T follicular helper cell (primary cell): ENCODE measurements around the gene MED22.
"Not testable (repeated sequence)": the region's sequence is repeated elsewhere in the genome, so short reads cannot be mapped to it uniquely, and the experiment has no call there.

Experiments
- DNase-seq: peaks from one replicate; pipeline ENCODE4 v3.0.0-alpha.2; 2020; ENCODE audit warnings: low read depth

Gene MED22

GRCh38 chr9:133334888-133335287 is 13.0 kb downstream of the MED22 start:
- DNase-seq, result not testable (repeated sequence)

DNA sequence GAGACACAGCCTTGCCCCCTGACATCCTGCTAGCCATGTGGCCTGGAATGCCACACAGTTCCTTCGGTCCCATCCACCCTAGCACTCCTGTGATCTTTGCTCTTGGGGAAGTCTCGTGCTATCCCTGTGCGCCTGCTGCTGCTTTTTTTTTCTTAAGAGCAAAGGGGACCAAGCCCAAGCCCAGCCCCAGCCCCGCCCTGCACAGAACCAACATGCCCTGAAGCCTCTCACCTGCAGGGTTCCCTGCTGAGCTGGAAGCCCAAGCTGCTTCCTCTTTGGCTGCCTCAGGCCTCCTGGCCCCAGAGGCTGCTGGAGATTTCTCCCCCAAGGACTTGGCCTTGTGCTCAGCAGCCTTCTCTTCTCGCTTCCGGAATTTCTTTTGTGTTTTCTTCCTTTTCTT is 13.8 kb downstream of the MED22 start:
- DNase-seq, result no peak

- DNase-seq, result no peak
These were observed 14.4 kb downstream of the MED22 start for GRCh38 chr9:133333566-133333965.

DNA sequence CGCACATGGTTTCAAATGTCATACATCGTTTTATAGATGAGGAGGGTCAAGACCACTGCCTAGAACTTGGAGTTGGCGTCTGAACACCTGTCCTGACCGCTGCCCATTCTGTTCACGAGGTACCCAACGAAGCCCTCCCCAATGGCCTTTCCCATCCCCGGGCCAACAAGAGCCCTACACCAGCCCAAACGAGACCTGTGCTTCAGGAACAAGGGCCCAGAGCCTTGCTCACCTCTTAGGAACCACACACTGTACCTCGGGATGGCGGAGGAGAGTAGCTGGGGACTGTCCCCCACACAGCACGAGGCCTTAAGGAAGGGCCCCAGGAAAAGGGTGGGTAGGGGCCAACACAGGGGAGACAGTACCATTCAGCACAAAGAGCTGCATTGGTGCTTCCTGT is 14.9 kb downstream of the MED22 start:
- no peak for DNase-seq

GRCh38 chr9:133332381-133332730 is 15.6 kb downstream of the MED22 start:
- DNase-seq, result no peak

DNA sequence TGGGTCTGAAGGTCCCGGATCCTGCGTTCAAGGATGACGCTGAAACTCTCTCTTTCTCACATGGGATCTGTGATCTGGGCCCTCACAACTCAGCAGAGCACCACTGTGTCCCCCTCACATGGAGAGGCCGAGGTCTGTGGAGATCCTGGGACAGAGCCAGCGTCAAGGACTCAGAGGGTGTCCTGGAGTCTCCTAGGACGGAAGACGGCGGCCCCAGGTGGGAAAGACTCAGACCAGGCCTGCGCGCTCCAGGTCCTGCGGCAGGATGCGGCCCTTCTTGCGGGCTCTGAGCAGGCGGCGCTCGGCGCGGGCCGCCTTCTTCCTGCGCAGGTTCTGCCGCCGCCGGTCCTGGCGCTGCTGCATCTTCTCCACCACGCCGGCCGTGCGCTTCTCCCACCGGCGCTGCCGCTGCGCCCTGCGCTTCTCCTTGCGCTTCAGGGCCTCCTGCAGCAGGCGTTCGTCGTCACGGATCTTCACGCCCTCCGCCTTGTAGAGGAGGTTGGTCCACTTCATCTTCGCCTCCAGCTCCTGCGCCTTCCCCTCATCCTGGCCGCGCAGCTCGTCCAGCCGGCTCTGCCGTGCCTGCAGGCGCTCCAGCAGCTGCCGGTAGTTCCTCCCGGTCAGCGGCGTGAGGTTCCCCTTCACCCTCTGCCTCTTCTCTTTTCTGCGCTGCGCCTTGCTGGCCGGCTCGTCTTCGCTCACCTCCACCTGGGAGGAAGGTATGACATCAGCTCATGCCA is 16.1 kb downstream of the MED22 start:
- DNase-seq, result no peak

DNA sequence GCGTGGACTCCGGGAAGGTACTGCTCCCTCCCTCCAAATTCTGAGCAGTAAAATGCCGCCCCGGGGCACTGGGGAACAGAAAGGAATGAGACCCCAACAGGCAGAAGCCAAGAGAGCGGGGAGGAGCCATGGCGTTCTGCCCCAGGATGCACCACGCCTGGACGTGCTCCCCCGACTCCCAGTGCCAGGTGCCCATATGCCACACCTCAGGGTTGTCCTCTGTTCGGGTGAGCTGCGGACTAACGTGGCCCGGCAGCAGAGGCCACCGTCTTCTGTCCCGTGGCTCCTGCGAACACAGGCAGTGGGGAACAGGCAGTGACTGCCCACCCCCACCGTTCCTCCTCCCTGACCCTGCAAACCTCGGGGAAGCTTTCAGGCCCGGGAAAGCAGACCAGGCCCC is 16.7 kb downstream of the MED22 start:
- no peak for DNase-seq

- DNase-seq, result not testable (repeated sequence)
These were observed 18.4 kb downstream of the MED22 start for GRCh38 chr9:133329306-133330156.

GRCh38 chr9:133327834-133328484 is 20.0 kb downstream of the MED22 start:
- no peak for DNase-seq

DNA sequence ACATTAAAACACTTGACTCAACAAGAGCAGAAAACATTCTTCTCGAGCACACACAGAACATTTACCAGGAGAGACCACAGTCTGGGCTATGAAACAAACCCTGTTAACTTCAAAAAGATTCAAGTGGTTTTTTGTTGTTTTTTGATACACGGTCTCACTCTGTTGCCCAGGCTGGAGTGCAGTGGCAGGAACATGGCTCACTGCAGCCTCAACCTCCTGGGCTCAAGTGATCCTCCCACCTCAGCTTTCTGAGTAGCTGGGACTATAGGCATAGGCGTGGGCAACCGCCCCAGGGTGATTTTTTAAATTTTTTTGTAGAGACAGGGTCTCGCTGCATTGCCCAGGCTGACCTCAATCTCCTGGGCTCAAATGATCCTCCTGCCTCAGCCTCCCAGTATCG is 20.9 kb downstream of the MED22 start:
- DNase-seq, result not testable (repeated sequence)

DNA sequence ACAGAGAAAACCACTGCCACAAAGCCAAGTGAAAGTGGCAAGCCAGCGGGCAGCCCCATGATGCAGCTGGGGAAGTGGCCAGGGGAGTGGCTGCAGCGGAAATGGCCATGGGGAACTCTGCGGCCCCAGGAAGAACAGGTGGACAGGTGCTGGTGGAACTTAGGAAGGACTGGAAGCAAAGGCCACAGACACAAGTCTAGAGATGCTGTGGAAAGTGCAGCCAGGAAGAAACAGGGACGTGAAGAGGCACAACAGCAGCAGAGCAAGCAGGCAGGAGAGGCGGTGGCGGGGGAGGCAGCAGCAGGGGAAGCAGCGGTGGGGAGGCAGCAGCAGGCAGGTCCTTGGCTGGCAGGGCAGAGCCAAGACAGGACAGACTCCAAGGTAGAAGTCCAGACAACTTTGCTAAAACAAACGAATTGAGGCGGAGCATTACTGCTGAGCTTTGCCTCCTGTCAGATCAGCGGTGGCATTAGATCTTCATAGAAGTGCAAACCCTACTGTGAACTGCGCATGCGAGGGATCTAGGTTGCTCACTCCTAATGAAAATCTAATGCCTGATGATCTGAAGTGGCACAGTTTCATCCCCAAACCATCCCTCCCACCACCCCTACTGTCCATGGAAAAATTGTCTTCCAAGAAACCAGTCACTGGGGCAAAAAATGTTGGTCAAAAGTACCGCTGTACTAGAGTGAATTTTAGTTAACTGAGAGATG is 23.8 kb downstream of the MED22 start:
- DNase-seq, result no peak

DNA sequence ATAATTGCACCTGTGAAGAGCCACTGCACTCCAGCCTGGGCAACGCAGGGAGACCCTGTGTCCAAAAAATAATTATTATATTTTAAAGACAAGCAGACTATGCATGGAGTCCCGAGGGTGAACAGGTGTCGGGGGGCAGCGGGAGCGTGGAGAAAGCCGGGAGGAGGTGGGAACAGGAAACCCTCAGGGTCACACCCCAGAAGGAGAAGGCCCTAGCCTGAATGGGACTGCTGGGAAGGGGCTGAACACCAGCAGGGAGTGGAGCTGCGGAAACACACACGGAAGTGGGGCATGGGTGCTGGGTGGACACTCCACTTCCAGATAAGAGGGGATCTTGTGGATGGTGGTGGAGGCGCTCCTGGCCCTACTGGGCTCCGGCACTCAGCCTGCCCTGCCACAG is 24.7 kb downstream of the MED22 start:
- no peak for DNase-seq

- no peak for DNase-seq
These were observed 25.2 kb downstream of the MED22 start for GRCh38 chr9:133322701-133323100.

DNA sequence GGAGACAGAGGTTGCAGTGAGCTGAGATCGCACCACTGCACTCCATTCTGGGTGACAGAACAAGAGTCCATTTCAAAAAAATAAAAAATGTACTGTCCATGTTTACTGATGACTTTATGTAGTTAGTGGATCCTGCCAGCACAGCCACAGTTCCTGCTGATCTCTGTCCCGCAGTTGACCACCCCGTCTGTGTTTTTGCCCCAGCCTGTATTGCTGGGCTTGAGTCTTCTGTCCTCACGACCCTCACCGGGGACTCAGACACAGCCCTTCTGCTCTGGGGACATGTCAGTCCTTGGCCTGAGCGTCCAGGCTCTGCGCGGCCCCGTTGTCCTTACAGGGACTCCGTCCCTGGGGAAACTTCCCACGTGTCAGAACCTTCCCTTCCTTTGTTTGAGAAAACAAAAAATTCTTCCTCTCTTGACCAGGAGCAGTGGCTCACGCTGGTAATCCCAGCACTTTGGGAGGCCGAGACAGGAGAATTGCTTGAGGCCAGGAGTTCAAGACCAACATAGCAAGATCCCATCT is 26.5 kb downstream of the MED22 start:
- DNase-seq, result no peak

DNA sequence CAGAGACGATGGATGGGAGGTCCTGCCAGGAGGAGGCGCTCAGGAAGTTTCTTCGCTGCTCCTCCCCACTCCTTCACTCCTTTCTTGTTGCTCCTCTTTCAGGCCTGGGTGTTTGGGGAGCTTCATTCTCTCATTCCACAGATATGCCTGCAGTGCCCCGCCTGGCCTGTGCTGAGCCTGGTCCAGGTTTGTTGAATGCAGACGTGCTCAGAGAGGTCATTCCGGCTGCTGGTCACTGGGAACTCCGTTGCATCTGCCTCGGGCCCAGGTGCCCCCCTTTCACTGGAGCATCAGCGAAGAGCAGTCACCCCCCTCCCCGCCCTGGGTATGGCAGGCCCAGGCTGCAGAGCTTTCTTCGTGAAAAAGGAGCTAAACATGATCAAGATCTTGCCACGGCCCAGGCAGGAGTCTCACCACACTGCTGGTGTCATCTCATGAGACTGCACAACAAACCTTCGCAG is 27.5 kb downstream of the MED22 start:
- no peak for DNase-seq

DNA sequence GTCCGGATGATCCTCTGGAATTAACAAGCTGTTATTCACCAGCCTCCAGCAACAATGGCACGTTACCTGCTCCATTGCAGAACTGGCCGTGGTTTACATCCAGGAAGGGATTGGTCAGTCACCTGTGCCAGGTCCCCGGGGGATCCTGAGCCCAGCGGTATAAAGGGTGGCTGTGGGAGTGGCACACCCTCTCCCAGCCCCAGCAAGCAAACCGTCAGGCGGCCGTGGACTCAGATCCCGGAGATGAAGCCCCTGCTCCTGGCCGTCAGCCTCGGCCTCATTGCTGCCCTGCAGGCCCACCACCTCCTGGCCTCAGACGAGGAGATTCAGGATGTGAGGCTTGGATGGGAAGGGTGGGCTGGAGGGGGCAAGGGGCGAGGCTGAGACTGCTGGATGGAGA is 30.4 kb downstream of the MED22 start:
- DNase-seq, result not testable (repeated sequence)

- DNase-seq, result no peak
These were observed 31.9 kb downstream of the MED22 start for GRCh38 chr9:133315997-133316396.

DNA sequence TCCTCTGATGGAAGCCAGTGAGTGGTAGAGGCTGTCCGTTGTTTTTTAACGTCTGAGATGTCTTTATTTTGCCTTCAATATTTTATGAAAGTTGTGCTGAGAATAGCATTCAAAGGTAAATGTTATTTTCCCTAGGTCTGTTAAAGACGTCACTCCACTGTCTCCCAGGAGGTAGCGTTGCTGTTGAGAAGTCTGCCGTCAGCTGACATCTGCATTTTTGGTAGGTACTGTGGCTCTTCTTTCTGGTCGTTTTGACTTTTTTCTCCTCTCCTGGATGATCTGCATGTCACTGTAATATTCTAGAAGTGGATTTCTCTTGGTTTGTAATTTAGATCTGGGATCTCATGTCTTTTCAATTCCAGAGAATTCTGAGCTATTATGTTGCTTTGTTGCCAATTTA is 38.3 kb downstream of the MED22 start:
- no peak for DNase-seq

DNA sequence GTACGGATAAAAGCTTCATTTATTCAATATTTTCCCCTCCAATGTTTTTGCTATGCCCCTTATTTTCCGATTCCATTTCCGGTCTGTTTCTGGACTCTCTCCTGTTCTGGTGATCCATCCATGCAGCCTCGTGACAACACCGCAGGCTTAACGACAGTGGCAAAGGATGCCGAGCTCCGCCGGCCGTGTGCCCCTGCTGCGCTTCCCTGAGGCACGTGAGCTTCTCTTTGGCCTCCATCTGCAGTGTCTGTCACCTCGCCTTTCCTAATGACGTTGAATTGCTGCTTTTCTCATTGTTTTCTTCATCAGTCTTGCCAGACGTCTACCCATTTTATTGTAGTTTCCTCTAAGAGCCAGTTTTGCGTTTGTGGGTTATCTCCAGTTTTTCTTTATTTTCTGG is 40.6 kb downstream of the MED22 start:
- DNase-seq, result no peak

DNA sequence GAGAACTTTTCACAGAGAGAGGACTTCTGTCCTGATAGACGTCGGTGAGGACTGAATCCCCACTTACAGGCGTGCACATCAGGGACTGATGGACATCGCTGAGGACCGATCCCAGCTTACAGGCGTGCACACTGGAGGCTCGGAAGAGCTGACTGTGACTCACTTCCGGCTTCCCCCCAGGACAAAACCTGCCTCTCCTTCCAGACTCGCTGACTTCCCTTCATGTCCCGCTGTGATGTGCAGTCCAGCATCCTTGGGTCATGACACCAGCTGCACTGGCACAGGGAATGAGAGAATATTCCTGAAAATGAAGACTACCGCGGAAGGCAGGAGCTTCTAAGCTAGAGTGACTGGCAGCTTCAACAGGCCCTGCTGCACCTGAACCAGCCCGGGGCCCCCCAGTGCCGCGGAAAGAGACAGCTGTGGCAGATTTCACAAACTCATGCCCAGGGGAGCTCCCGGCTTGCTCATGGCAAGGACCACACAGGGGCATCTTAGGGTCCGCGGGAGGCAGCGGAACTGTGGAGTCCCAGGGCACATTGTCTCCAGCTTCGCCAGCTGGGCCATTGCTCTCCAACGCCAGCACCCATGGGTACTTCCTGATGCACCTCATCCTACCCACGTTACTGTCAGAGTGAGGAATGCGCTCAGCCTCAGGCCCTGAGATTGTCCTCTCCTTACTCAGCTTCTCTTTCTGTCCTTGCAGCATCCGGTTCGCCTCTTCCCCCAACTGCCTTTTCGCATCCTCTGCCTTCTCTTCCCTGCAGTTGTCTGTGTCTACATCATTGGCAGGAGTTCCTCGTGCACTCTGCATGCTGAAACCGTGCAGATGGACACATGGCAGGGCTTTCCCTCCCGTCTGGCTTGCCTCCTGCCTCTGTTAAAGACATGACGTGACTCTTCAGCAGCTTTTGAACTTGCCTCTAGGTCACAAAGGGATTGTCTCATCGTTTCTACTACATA is 41.4 kb downstream of the MED22 start:
- no peak for DNase-seq

DNA sequence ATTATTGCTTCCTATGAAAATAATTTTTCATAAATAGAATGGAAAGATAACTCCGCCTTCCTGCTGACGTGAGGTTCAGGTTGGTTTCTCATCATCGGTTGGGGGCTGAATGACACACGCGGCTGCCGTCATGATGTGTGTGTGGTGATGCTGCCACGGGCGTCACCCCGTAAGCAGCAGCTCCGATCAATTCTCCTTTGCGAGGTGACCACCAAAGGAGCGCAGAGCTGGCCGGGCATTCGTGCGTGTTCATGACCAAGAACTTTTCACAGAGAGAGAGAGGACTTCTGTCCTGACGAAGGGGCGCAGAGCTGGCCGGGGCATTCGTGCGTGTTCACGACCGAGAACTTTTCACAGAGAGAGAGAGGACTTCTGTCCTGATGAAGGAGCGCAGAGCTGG is 42.2 kb downstream of the MED22 start:
- no peak for DNase-seq
